HG03521 (cell line): ENCODE measurements around the gene MS4A4E.
"Not testable (repeated sequence)": the region's sequence is repeated elsewhere in the genome, so short reads cannot be mapped to it uniquely, and the experiment has no call there.

Experiments
- ATAC-seq: cut with Tn5 transposase; IDR thresholded peaks from one replicate; pipeline ENCODE4 v1.9.1; 2021; ENCODE audit warnings: mild to moderate bottlenecking, moderate library complexity; ENCODE audit not compliant: unreplicated experiment

Gene MS4A4E

DNA sequence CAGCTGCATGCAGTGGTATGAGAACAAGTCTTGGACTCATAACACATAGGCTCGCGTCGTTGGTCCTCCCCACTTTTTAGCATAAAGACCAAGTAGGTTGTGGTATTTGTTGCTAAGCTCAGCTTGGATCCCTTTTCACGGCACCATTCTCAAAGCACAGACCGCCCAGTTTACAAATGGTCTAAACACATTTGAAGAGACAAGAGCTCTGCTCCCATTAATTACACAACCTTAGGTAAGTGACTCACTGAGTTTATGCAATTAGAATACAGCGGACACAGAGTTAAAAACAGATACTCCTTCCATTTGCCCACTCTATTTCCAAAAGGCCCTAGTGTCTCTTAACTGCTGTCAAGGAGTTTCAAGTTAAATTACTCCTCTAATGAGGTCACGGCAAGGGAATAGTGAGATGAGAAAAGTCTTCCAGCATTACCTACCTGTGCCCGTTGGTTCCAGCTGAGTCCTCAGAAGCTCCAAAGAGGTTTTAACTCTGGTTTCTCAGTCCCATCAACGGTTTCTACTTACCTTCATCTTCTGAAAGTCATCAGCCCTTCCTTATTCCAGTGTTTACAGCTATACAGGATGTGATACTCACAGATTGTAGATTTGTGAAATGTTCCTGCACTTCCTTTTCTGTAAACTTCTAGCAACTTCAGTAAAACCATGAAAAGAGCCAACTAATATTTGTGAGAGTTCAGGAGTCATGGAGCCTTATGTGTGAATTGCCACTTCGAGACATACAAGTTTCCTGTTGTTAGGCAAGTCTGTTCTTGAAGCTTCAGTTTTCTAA is 60.2 kb downstream of the MS4A4E start, which contains the start of gene MS4A6A:
TSS of gene MS4A6A (minus strand) at position 543 of the 790 bp plus-strand sequence. CDS start 1,356 bp downstream, outside the sequence.
- no peak for ATAC-seq

DNA sequence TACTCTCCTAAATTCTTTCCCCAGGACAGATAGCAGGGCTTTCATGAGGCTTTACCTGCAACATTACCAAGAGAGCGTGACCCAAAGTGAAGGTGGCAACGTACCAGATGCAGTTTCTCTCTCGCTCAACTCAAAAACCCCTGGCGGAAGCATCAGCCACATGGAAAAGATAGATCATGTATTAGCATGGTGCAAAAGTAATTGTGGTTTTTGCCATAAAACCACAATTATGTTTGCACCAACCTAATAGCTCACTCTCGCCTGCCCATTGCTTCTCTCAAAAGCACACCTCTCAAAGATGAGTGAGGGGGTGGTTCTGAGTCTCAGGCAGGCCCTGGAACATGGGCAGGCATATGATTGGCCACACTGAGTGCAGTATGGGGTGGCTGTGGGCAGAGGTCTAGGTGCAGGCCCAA is 67.1 kb downstream of the MS4A4E start:
- ATAC-seq = peak; percentile 40

DNA sequence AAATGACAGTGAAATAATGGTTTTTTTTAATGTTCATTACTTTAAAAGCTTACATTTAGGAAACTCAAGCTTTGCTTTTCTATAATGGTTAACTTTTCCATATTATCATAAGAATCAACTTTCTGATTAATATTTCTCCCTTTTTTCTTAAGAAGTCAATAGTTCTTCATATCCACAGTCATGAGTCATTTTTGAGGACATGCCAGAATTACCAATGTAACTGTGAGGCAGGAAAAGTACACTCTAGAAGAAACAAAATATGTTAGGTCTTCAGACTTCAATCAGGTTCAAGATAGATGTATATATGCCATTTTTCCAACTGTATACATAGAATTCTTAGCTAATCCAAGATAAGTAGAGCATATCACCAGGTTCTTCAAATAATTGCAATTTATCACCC is 70.9 kb downstream of the MS4A4E start:
- no peak for ATAC-seq

DNA sequence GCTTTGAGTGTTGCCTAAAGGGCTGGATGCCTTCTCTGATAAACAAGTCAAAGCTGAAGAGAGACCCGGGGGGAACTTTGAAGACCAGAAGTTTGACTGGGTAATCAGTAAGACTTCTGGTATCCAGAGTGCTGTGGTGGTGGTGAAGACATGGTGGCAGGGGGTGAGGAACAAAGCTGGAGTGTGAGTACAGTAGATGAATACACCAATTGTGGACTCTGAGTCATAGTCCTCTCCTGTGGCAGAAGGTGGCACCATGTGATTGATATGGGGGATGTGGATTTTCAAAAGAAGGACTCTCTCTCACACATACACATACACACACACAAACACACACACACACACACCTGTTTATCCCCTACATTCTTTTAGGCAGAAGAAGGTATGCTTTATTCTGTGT is 72.4 kb downstream of the MS4A4E start:
- no peak for ATAC-seq

DNA sequence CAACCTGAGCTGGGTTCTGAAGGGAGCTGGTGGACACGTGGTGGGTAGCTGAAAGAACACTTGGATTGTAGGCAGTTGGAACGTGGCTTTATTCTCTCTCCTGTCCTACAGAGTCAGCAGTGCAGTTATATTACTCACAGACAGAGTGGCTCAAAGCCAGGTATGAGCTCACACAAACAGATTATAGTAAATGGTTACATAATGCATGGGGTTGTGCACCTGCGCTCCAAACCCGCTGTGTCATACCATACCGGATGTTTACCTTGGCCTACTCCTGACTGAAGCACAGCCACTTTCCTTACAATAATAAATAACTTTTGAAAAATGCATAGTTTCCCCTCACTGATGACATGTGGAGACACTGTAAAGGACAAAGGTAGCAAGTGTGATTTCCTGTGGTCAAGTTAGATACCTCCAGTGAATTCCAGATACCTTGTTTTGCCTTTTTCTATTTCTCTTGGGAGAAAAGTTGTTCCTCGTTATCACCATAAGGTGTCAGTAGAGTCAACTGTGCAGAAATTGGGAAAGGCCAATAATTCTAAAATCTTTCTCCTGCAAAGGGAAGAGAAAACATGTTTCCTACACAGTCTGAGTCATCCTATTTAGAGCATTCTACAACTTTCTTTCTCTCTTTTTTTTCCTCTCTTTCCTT is 73.5 kb downstream of the MS4A4E start:
- ATAC-seq = no peak

DNA sequence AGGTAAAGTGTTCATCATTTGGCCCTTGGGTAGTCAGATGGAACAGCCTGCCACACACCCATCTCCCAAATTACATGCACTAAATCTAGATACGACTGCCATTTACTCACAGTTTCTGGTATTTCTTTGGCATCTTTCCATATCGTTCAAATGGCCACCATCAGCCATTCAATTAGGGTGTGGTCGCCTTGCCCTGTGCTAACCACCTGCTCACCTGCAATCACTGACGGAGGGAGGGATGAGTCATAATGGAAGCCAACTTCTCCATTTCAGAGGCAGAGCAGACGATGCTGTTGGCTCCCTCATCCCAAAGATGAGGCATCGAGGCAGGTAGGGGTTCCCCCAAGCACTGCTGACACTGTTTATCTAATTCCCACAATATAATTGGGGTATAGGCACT is 74.6 kb downstream of the MS4A4E start:
- ATAC-seq = no peak

DNA sequence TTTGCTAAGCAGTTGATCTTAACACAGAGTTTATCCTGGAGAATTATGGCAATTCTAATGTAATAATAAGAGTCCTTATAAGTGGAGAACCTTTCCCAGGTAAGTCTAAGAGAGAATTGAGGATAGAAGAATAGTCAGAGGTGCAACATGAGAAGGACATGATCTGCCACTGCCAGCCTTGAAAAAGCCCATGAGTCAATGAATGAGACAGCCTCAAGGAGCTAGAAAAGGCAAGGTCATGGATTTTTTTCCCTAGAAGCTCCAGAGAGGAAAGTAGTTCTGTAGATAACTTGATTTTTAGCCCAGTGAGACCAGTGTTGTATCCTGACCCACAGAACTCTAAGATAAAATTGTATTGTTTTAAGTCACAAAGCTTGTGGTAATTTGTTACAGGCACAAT is 77.0 kb downstream of the MS4A4E start:
- no peak for ATAC-seq

DNA sequence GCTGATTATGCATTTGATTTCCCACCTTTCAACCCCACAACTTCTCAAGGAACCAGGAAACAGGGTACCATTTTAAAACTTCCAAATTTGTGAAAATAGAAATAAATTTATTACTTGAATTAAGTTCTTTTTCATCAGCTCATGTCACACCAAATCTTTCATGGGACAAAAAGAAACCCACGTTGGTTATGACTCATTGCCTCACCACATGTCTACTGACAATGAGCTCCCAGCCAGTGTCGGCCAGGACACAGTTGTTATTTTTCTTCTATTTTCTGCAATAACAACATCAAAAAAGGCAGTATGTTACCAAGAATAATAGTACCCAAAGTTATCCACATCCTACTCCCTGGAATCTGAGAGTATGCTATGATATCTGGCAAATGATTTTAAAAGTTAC is 77.4 kb downstream of the MS4A4E start:
- ATAC-seq = no peak

DNA sequence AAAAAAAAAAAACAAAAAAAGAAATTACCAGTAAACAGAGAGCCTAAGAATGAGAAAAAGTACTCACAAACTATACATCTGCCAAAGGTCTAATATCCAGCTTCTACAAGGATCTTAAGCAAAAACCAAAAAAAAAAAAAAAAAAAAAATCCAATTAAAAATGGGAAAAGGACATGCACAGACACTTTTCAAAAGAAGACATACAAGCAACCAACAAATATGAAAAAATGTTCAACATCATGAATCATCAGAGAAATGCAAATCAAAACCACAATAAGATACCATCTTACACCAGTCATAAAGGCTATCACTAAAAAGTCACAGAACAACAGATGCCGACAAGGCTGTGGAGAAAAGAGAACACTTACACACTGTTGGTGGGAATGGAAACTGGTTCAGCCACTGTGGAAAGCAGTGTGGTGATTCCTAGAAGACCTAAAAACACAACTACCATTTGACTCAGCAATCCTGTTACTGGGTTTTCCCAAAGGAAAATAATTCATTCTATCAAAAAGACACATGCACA is 78.3 kb downstream of the MS4A4E start:
- no peak for ATAC-seq

DNA sequence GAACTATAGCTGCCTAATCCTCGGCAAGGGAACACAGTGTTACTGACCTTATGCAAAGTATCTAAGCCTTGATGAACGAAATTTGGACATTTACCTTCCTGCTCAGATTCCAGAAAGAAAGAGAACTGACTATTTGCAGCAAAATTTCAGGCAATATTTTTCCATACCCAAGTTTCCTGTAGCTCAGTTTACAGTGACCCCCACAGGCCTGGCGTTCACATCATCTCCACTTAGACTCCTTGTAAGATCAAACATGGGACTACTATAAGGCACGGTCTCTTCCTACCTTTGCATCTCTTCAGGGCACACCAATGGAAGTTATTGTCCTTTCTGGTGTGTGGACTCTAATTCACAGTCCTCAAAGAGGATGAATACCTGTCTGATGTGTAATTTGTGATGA is 81.2 kb downstream of the MS4A4E start:
- ATAC-seq = no peak

DNA sequence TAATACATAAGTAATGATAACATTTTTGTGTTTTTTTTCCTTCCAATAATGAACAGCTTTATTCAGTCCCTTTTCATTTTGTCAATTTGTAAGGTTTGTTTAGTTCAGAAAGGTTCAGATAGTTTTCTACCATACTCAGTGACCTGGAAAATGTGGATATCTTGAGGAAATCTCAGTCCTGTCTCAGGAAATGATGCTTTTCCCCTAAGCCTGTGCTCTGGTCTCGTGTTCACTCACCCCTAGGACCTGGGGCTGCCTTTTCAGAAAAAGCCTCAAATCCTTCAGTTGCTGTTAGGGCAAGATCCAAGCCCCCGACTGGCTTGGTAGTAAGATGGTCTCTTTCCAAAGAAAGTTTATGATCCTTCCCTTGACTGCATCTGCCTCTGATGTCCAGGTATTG is 81.8 kb downstream of the MS4A4E start:
- ATAC-seq = no peak

DNA sequence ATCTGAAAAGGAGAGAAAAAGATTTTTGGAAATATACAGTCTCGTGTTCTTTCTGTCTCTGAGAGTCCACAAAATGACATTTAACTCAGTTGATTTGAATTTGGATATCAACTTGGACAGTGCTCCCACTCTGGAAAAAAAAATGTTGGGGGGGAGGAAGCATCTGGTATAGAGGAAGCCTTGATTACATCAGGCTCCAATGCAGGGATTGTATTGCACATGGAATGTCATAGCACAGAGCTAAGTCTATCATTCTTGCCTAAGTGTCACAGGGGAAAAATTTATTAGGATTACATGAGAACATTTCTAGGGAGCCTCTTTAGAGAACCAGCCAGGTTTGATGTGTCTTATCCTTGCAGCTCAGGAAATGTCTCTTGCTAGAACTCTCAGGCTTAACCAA is 83.1 kb downstream of the MS4A4E start:
- no peak for ATAC-seq

DNA sequence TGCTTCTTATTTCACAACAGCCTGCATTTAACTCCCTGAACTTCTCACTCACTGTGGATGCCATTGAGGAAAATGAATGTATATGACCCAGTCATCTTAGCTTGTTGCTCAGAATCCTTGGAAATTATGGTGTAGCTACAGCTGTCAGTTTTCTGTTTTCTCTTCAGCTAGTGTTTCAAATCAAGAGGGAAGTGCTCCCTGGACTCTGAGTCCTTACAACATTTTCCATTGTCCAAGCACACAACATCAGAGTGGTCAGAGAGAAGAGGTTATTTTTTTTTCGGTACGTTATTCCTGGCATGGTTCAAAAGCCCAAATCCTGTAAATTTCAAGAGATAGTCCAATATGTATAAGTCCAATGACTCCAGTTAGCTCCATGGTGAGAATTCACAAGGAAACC is 83.7 kb downstream of the MS4A4E start:
- ATAC-seq = no peak

DNA sequence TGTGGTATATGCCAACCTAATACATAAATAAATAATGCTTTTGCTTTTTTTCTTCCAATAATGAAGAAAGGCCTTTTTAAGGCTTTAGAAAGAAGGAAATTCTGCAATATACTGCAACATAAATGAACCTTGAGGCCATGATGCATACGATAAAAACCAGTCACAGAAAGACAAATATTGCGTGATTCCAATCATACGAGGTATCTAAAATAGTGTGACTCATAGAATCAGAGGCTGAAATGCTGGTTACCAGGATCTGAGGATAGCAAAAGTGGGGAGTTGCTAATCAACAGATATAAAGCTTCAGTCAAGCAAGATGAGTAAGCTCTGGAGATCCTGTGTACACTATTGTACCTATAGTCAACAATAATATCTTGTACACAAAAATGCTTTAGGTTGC is 84.3 kb downstream of the MS4A4E start:
- no peak for ATAC-seq

DNA sequence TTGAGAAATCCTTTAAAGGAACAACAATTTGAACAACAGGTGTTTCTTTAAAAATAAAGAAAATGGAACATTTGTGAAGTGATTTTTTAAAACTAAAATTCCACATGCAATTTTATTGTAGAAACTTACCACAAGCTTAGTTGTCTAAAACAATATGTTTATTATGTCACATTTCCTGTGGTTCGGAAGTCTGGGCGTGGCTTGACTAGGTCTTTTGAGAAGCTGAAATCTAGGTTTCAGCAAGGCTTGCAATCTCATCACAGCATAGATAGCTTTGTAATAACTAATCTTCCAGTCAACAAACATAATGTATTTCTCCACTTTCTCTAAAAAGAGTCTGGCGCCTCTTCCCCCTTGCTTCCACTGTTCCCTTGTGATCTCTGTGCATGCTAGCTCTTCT is 87.0 kb downstream of the MS4A4E start:
- ATAC-seq = no peak

DNA sequence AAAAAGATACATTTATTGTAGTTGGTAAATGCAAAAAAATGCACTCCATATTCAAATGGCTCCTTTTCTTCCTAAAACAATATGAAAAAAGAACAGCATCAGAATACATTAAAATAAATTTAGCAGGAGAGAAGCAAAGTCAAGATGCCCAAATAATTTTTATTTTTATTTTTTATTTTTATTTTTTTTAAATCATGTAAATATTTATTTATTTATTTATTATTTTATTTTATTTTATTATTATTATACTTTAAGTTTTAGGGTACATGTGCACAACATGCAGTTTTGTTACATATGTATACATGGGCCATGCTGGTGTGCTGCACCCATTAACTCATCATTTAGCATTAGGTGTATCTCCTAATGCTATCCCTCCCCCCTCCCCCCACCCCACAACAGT is 90.2 kb downstream of the MS4A4E start:
- ATAC-seq = not testable (repeated sequence)

DNA sequence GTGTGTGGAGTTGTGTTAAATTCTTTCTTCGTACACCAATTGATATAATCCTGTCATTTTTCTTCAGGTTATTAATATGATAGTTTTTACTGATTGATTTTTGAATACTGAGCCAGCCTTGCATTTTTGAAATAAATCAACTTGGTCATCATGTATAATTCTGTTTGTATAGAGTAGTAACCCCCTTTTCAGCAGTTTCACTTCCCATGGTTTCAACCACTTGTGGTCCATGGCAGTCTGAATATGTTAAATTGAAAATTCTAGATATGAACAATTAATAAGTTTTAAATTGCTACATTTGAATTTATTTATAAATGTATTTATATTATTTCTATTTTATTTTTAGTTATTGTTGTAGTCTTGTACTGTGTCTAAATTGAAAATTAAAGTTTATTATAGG is 92.7 kb downstream of the MS4A4E start:
- ATAC-seq = no peak
